ENCODE measurements around the gene COL6A2. TPM values are rescaled to one million over a fixed set of nuclear protein-coding genes. Genes with fewer than 3 reads are reported as not detected.
A peak's percentile ranks its signal among the peaks of the same experiment; 100 is the strongest.
"Not testable (repeated sequence)": the region's sequence is repeated elsewhere in the genome, so short reads cannot be mapped to it uniquely, and the experiment has no call there.

The COL6A2 gene
- total and polyA plus RNA-seq, 9 donors = 481 to 1,002 (median 671) TPM

DNA sequence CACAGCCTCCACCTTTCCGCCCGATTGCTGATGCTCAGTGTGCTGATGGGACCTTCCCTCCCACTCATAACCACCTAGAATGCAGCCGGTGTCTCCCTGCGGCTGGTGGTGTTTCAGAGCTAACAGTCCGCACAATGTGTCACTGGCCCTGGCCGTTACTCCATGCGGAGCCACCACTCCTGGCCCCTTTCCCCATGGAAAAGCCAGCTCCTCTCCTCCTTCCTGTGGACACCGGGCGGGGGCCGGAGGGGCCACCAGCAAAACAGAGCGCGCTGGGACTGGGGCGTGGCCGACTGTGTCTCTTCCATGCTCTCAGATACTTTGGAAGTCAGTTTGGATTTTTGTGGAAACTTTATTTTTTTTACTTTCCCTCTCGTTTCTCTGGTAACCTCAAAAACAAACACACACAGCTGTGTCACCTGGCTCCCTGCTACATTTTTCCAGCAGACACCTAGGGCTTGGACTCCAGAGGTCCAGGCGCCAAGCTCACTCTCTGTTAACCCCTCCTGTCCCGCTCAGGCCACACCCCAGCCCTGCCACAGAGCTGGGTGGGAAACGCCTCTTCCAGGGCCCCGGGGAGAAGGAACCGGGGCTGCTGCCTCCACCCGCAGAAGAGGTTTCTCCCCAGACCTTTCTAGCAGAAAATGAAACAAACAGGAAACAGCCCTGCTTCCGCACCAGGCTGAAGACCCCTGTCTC is 32.5 kb upstream of the COL6A2 start:
- H3K27me3 ChIP-seq (ENCODE audit: control insufficient read depth, insufficient read depth, low read length) = peaks cover 2% of the 10 kb centered on the region
- peak overlapping the region; percentile 95 for H3K27ac ChIP-seq (ENCODE audit: low read length)
- H3K4me1 ChIP-seq (ENCODE audit: control insufficient read depth, insufficient read depth, low read length) = peaks cover 45% of the 10 kb centered on the region
- H3K36me3 ChIP-seq (ENCODE audit: control insufficient read depth, insufficient read depth, low read length) = no peaks in the 10 kb centered on the region
- 7% methylated on average over 12 of the region's 22 CpGs for WGBS (ENCODE audit: insufficient coverage)
- H3K4me3 ChIP-seq (ENCODE audit: low read length) = no peak overlapping the region
- DNase-seq = peak; percentile 98
- H3K9me3 ChIP-seq (replicated peaks; ENCODE audit: control insufficient read depth, low read depth, low read length) = peaks cover 13% of the 10 kb centered on the region

DNA sequence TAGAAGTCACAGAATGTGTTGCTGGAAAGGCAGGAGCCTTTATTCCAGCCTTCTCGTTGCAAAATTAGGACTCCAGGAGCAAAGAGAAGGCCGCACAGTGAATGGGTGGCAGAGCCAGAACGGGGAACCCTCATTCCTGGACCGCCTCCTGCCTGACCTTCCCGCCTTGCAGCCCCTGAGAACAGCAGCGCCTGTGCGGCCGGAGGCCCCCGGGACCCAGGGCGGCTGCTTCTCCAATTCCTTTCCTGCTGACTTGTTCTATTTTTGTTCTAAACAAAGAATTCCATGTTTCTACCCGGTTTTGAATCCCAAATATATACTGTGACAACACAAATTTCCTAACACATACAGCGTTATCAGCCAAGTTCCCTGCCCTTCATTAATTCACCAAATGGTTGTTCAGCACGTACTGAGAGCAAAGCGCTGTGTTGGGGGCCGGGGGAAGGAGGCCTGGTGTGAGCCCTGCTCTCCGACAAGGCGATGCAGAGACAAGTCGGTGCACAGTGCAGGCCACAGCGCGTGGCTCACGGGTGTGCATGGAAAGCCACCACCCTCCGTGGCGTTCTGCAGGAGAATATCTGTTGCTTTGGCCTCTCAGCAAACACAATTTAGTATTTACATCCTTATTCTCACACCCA is 31.9 kb upstream of the COL6A2 start:
- peaks cover 2% of the 10 kb centered on the region for H3K27me3 ChIP-seq (ENCODE audit: control insufficient read depth, insufficient read depth, low read length)
- H3K36me3 ChIP-seq (ENCODE audit: control insufficient read depth, insufficient read depth, low read length) = no peaks in the 10 kb centered on the region
- peaks cover 42% of the 10 kb centered on the region for H3K4me1 ChIP-seq (ENCODE audit: control insufficient read depth, insufficient read depth, low read length)
- WGBS (ENCODE audit: insufficient coverage) = 22% methylated on average over 21 of the region's 23 CpGs
- H3K9me3 ChIP-seq (replicated peaks; ENCODE audit: control insufficient read depth, low read depth, low read length) = peaks cover 13% of the 10 kb centered on the region
- peak overlapping the region; percentile 95 for H3K27ac ChIP-seq (ENCODE audit: low read length)
- DNase-seq = peak; percentile 73
- H3K4me3 ChIP-seq (ENCODE audit: low read length) = no peak overlapping the region

DNA sequence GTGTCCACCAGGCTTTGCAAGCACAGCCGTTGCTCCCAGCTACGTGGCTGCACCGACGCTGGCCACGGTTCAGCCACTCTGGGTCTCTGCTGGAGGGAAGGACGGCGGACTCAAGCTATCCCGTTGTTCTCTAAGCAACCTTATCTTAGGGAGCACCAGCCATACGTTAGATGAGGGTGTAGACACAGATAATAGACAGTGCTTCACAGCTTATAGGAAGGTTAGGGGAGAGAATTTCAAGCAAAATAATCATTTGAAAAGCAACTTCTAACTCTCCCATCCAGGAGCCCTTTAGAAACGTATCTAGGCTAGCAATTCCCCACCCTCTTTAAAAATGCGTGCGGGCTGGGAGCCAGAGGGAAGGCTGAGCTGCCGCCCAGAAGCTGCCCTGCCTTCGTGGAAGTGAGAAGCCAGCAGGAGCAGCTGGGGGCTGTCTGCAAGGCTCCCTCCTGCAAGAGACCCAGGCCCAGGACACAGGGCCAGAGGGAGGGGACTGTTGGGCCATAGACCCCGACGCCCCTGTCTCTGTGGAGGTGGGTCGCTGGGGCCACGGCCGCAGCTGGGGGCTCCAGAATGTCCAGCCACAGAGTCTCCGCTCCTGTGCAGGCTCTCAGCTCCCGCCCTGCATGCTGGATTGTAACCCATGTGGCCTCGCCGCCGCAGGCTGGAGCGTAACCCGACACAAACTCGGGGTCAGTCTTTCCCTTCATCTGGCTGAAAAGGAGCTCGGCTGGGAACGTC is 31.2 kb upstream of the COL6A2 start:
- no peaks in the 10 kb centered on the region for H3K36me3 ChIP-seq (ENCODE audit: control insufficient read depth, insufficient read depth, low read length)
- peaks cover 42% of the 10 kb centered on the region for H3K4me1 ChIP-seq (ENCODE audit: control insufficient read depth, insufficient read depth, low read length)
- peak; percentile 88 for DNase-seq
- peaks cover 10% of the 10 kb centered on the region for H3K9me3 ChIP-seq (replicated peaks; ENCODE audit: control insufficient read depth, low read depth, low read length)
- H3K27me3 ChIP-seq (ENCODE audit: control insufficient read depth, insufficient read depth, low read length) = peaks cover 2% of the 10 kb centered on the region
- no peak overlapping the region for H3K4me3 ChIP-seq (ENCODE audit: low read length)
- WGBS (ENCODE audit: insufficient coverage) = 12% methylated on average over 23 of the region's 29 CpGs
- peak overlapping the region; percentile 95 for H3K27ac ChIP-seq (ENCODE audit: low read length)

DNA sequence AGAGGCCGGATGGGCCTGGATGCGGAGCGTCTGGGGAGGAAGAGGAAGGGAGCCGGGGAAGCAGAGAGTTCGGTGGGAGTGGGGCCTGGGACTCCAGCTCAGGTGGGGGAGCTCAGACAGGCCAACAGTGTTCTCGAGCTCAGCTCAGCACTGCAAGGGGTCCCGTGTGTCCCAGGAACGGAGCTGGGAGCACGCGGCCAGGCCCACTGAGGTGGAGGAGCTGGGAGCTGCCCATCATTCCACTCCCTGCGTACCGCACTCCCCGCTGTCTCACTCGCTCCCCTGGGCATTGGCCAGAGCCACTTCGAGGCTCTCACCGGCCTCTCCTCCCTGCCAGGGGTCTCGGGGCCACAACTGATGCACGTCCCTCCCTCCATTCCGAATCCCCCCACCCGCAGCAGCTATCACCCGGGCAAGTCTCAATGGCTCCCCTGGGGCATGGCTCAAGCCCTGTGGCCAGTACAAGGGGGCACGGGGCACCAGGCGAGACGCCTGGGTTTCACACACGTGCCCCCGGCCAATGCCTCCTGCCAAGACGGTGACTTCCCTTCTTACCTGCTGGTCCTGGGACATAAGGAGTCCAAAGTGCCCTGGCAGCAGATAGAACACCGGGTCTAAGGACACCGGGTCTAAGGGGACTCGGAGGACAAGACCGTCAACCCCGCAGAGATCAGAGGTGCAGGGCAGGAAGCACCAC is 30.3 kb upstream of the COL6A2 start:
- H3K27ac ChIP-seq (ENCODE audit: low read length) = peak overlapping the region; percentile 95
- WGBS (ENCODE audit: insufficient coverage) = 61% methylated on average over 27 of the region's 32 CpGs
- H3K36me3 ChIP-seq (ENCODE audit: control insufficient read depth, insufficient read depth, low read length) = no peaks in the 10 kb centered on the region
- H3K4me1 ChIP-seq (ENCODE audit: control insufficient read depth, insufficient read depth, low read length) = peaks cover 42% of the 10 kb centered on the region
- H3K4me3 ChIP-seq (ENCODE audit: low read length) = no peak overlapping the region
- H3K9me3 ChIP-seq (replicated peaks; ENCODE audit: control insufficient read depth, low read depth, low read length) = peaks cover 7% of the 10 kb centered on the region
- DNase-seq = peak; percentile 29
- H3K27me3 ChIP-seq (ENCODE audit: control insufficient read depth, insufficient read depth, low read length) = peaks cover 2% of the 10 kb centered on the region

DNA sequence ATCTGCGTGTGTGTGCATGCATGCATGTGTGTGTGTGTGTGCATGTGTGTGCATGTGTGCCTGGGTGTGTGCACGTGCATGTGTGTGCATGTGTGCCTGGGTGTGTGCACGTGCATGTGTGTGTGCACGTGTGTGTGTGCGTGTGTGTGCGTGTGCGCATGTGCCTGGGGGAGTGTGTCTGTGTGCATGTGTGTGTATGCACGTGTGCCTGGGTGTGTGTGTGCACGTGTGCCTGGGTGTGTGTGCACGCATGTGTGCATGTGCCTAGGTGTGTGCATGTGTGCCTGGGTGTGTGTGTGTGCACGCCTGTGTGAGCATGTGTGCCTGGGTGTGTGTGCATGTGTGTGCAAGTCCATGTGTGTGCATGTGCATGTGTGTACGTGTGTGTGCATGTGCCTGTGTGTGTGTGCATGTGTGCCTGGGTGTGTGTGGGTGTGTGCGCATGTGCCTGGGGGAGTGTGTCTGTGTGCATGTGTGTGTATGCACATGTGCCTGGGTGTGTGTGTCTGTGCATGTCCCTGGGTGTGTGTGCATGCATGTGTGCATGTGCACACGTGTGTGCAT is 29.3 kb upstream of the COL6A2 start:
- Histone ChIP-seq H3K4me3 (ENCODE audit: low read length) (no peak overlapping the region), H3K9me3 (replicated peaks; ENCODE audit: control insufficient read depth, low read depth, low read length) (no peaks in the 10 kb centered on the region), H3K4me1 (ENCODE audit: control insufficient read depth, insufficient read depth, low read length) (peaks cover 42% of the 10 kb centered on the region), H3K27ac (ENCODE audit: low read length) (no peak overlapping the region), H3K27me3 (ENCODE audit: control insufficient read depth, insufficient read depth, low read length) (peaks cover 2% of the 10 kb centered on the region), H3K36me3 (ENCODE audit: control insufficient read depth, insufficient read depth, low read length) (no peaks in the 10 kb centered on the region)
- 65% methylated on average over 10 of the region's 14 CpGs for WGBS (ENCODE audit: insufficient coverage)
- DNase-seq = no peak

DNA sequence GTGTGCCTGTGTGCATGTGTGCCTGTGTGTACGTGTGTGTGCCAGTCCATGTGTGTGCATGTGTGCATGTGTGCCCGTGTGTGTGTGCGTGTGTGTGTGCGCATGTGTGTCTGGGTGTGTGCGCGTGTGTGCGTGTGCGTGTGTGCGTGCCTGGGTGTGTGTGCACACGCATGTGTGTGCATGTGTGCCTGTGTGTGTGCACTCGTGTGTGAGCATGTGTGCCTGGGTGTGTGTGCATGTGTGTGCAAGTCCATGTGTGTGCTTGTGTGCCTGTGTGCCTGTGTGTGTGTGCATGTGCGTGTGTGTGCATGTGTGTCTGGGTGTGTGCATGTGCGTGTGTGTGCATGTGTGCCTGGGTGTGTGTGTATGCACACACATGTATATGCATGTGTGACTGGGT is 28.7 kb upstream of the COL6A2 start:
- Histone ChIP-seq H3K27me3 (ENCODE audit: control insufficient read depth, insufficient read depth, low read length) (no peaks in the 10 kb centered on the region), H3K4me1 (ENCODE audit: control insufficient read depth, insufficient read depth, low read length) (peaks cover 42% of the 10 kb centered on the region), H3K27ac (ENCODE audit: low read length) (no peak overlapping the region), H3K36me3 (ENCODE audit: control insufficient read depth, insufficient read depth, low read length) (no peaks in the 10 kb centered on the region), H3K9me3 (replicated peaks; ENCODE audit: control insufficient read depth, low read depth, low read length) (no peaks in the 10 kb centered on the region), H3K4me3 (ENCODE audit: low read length) (no peak overlapping the region)
- WGBS (ENCODE audit: insufficient coverage) = 79% methylated on average over 13 of the region's 13 CpGs
- DNase-seq = no peak

DNA sequence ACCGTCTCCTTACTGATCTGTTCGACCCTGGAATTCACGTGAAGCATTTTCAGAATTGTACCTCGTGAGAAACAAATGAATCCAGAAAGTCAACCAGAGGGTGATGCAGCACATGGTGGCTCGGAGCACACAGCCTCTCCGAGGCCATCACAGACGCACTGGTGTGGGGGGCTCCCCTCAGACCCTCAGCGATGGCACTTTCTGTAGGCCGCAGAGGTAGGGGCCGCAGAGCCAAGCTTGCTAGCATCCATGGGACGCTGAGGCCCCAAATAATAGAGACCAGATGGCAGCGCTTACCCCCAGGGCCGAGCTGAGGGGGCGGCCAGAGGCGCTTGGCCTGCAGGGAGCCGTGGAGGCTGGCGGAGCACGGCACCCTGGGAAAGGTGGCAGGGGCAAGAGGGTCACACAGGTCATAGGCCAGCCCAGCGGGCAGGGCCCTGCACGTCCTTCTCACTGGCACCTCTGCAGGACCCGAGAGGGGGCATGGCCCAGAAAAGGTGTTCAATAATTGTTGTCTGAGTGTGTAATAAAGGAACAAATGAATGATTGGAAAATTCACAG is 28.1 kb upstream of the COL6A2 start:
- Histone ChIP-seq H3K27ac (ENCODE audit: low read length) (no peak overlapping the region), H3K4me1 (ENCODE audit: control insufficient read depth, insufficient read depth, low read length) (peaks cover 36% of the 10 kb centered on the region), H3K36me3 (ENCODE audit: control insufficient read depth, insufficient read depth, low read length) (no peaks in the 10 kb centered on the region), H3K9me3 (replicated peaks; ENCODE audit: control insufficient read depth, low read depth, low read length) (no peaks in the 10 kb centered on the region), H3K4me3 (ENCODE audit: low read length) (no peak overlapping the region), H3K27me3 (ENCODE audit: control insufficient read depth, insufficient read depth, low read length) (no peaks in the 10 kb centered on the region)
- WGBS (ENCODE audit: insufficient coverage) = 73% methylated on average over 19 of the region's 21 CpGs
- DNase-seq = no peak

DNA sequence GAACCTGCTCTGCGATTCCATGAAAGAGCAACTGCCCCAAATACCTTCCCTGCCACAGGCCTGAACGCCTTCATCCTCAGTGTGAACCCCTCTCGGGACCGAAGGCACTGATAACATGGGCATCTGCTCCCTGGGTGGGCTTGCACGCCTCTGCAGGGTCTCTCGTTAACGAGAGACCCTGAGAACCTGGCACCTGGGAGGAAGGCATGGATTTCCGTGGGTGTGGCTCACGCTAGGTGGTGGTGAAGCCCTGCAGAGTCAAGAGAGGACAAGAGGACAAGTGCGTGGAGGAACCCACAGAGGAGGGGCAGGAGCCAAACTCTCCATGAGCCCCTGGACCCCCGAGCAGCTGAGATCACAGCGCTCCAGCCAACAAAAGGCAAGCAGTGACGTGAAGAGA is 26.8 kb upstream of the COL6A2 start:
- H3K4me3 ChIP-seq (ENCODE audit: low read length) = no peak overlapping the region
- H3K36me3 ChIP-seq (ENCODE audit: control insufficient read depth, insufficient read depth, low read length) = no peaks in the 10 kb centered on the region
- WGBS (ENCODE audit: insufficient coverage) = 84% methylated on average over 10 of the region's 13 CpGs
- H3K27me3 ChIP-seq (ENCODE audit: control insufficient read depth, insufficient read depth, low read length) = no peaks in the 10 kb centered on the region
- no peak for DNase-seq
- peaks cover 23% of the 10 kb centered on the region for H3K4me1 ChIP-seq (ENCODE audit: control insufficient read depth, insufficient read depth, low read length)
- no peak overlapping the region for H3K27ac ChIP-seq (ENCODE audit: low read length)
- H3K9me3 ChIP-seq (replicated peaks; ENCODE audit: control insufficient read depth, low read depth, low read length) = no peaks in the 10 kb centered on the region

DNA sequence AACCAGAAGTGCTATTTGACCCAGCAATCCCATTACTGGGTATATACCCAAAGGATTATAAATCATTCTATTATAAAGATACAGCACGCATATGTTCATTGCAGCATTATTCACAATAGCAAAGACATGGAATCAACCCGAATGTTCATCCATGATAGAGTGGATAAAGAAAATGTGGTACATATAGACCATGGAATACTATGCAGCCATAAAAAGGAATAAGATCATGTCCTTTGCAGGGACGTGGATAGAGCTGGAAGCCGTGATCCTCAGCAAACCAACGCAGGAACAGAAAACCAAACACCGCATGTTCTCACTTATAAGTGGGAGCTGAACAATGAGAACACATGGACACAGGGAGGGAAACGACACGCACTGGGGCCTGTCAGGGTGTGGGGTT is 21.2 kb upstream of the COL6A2 start:
- H3K27ac ChIP-seq (ENCODE audit: low read length); H3K27me3 ChIP-seq (ENCODE audit: control insufficient read depth, insufficient read depth, low read length); H3K4me3 ChIP-seq (ENCODE audit: low read length); H3K36me3 ChIP-seq (ENCODE audit: control insufficient read depth, insufficient read depth, low read length); H3K9me3 ChIP-seq (replicated peaks; ENCODE audit: control insufficient read depth, low read depth, low read length); DNase-seq: not testable (repeated sequence)
- H3K4me1 ChIP-seq (ENCODE audit: control insufficient read depth, insufficient read depth, low read length) = peaks cover 35% of the 10 kb centered on the region
- 100% methylated on average over 5 of the region's 8 CpGs for WGBS (ENCODE audit: insufficient coverage)

Data from muscle of leg (tissue), 11 donors.